K562 (cell line): Measurements from ENCODE around the gene UCHL1. TPM values are rescaled to one million over a fixed set of nuclear protein-coding genes. Genes with fewer than 3 reads are reported as not detected.
"Not testable (repeated sequence)": the region's sequence is repeated elsewhere in the genome, so short reads cannot be mapped to it uniquely, and the experiment has no call there.

Source experiments
- ATAC-seq: fragments of 200-7000 bp; cut with Tn5 transposase; 3 replicates; pipeline ENCODE4 v1.9.1; 2020; ENCODE audit warnings: moderate library complexity
- BruUV-seq: library from RNA; stranded (reverse); fragments of 400-500 nt; replicated peaks from 2 replicates; lab custom pipeline; 2021; lab: Mats Ljungman, UMichigan
- CTCF ChIA-PET: fragments of 300-600 bp; formaldehyde crosslinking; extraction: SDS; loops from one replicate; lab custom pipeline; 2021; ENCODE audit warnings: low intra/inter-chr PET ratio; lab: Yijun Ruan, JAX
- POLR2A ChIA-PET: fragments of 300-600, 350-650 bp; sonication (Branson Sonifier 250); formaldehyde crosslinking; extraction: SDS; loops from one replicate; lab custom pipeline; 2021; ENCODE audit warnings: antibody characterized with exemption, inconsistent platforms; lab: Yijun Ruan, JAX
- DNase-seq, 4 experiments: peaks; one replicate each; pipeline versions ENCODE4 v3.0.0 to v3.0.0-alpha.2; 2011 to 2018; ENCODE audit warnings: low spot score in 3 of 4, mixed read lengths in 3 of 4; ENCODE audit errors: extremely low read depth in 1 of 4
- FAIRE-seq: peaks from 2 replicates; lab custom pipeline; 2011; peaks lifted over from hg19 to GRCh38; lab: Jason Lieb, UNC
- H2AFZ ChIP-seq: 2 replicates; pipeline ENCODE4 v1.6.0; 2011; ENCODE audit warnings: low read depth, low read length, control low read depth, inconsistent platforms
- H3K27ac ChIP-seq: fragments of 200-600 bp; 3 replicates; pipeline ENCODE4 v1.8.0; 2011; ENCODE audit warnings: low read depth, mild to moderate bottlenecking, control low read depth, inconsistent platforms, low read length, moderate library complexity, mixed read lengths; ENCODE audit errors: extremely low read depth
- H3K27me3 ChIP-seq, 2 experiments: fragments of 300-600 bp in 1 of 2; 2 replicates in 1 of 2; 3 replicates in 1 of 2; pipeline versions ENCODE4 v1.6.0 to v1.8.0; 2011; ENCODE audit warnings: inconsistent platforms in 2 of 2, low read length in 2 of 2, mild to moderate bottlenecking in 1 of 2, mixed read lengths in 1 of 2, moderate library complexity in 1 of 2; ENCODE audit not compliant: control insufficient read depth in 2 of 2, insufficient read depth in 2 of 2
- H3K36me3 ChIP-seq: fragments of 300-600 bp; 3 replicates; pipeline ENCODE4 v1.8.0; 2011; ENCODE audit warnings: mild to moderate bottlenecking, low read length, inconsistent platforms; ENCODE audit not compliant: control insufficient read depth, insufficient read depth
- H3K4me1 ChIP-seq, 2 experiments: fragments of 200-600 bp in 1 of 2; replicated peaks in 1 of 2; 2 replicates in 1 of 2; 3 replicates in 1 of 2; pipeline versions ENCODE4 v1.5.1 to v1.8.0; 2011; ENCODE audit warnings: inconsistent platforms in 2 of 2, low read length in 2 of 2, mild to moderate bottlenecking in 1 of 2, mixed read lengths in 1 of 2, moderate library complexity in 1 of 2; ENCODE audit not compliant: control insufficient read depth in 2 of 2, insufficient read depth in 2 of 2
- H3K4me2 ChIP-seq: 2 replicates; pipeline ENCODE4 v1.6.1; 2011; ENCODE audit warnings: low read length, control low read depth, inconsistent platforms, mixed read lengths; ENCODE audit not compliant: insufficient read depth
- H3K4me3 ChIP-seq: fragments of 200-600 bp; sonication (generic), shearing (Covaris generic); 2 replicates; pipeline ENCODE4 v1.5.1; 2016; ENCODE audit warnings: control low read depth, inconsistent platforms
- H3K79me2 ChIP-seq: fragments of 200-600 bp; 3 replicates; pipeline ENCODE4 v1.8.0; 2011; ENCODE audit warnings: low read length, inconsistent platforms; ENCODE audit not compliant: control insufficient read depth, insufficient read depth
- H3K9ac ChIP-seq, 2 experiments: 2 replicates each; pipeline versions ENCODE4 v1.6.0 to v1.6.1; 2011; ENCODE audit warnings: low read depth in 2 of 2, low read length in 2 of 2, control low read depth in 1 of 2, inconsistent platforms in 1 of 2, mild to moderate bottlenecking in 1 of 2, mixed read lengths in 1 of 2; ENCODE audit not compliant: insufficient read depth in 1 of 2
- H3K9me1 ChIP-seq: one replicate; pipeline ENCODE4 v1.6.0; 2011; ENCODE audit warnings: inconsistent platforms, mild to moderate bottlenecking, low read length, moderate library complexity; ENCODE audit not compliant: control insufficient read depth, insufficient read depth
- H3K9me3 ChIP-seq: replicated peaks from 2 replicates; pipeline ENCODE4 v1.5.1; 2011; ENCODE audit warnings: low read depth, low read length, inconsistent platforms; ENCODE audit not compliant: control insufficient read depth, insufficient read depth
- H4K20me1 ChIP-seq: replicated peaks from 2 replicates; pipeline ENCODE4 v1.6.1; 2011; ENCODE audit warnings: low read length, inconsistent platforms, mixed read lengths; ENCODE audit not compliant: control insufficient read depth, insufficient read depth
- BCL6 ChIP-seq: fragments of 250-450 bp; sonication (Bioruptor Pico); IDR thresholded peaks from 2 replicates; pipeline ENCODE4 v1.4.0; 2020
- MAZ ChIP-seq, 2 experiments: fragments of 450-650 bp in 1 of 2; sonication (generic) in 1 of 2; formaldehyde crosslinking; IDR thresholded peaks in 1 of 2; conservative IDR thresholded peaks in 1 of 2; 2 replicates each; pipeline versions ENCODE4 v1.4.0 to v1.5.0; 2020; ENCODE audit warnings: mild to moderate bottlenecking in 1 of 2, missing genetic modification reagents in 1 of 2
- RFX7 ChIP-seq: fragments of 250-450 bp; sonication (Bioruptor Pico); IDR thresholded peaks from 2 replicates; pipeline ENCODE4 v1.5.1; 2021; ENCODE audit warnings: mild to moderate bottlenecking
- WGBS: fragments of 100-300 bp; shearing (Covaris generic); methylation state at CpG from one replicate; pipeline ENCODE4 v1.1.6; 2016; ENCODE audit warnings: low coverage, mixed read lengths; ENCODE audit not compliant: insufficient coverage; ENCODE audit errors: missing lambda C conversion rate; 5-methylcytosine and 5-hydroxymethylcytosine counted together
- in situ Hi-C: fragments of 300-500 bp; cut with MboI; formaldehyde crosslinking; loops from 4 replicates; pipeline ENCODE4 v1.15.0; 2018; ENCODE audit warnings: inconsistent platforms, mixed read lengths
- intact Hi-C: fragments of 100-400 bp; cut with micrococcal nuclease; formaldehyde crosslinking; loops from 2 replicates; pipeline ENCODE4 v1.14.2; 2022
- polyA plus RNA-seq, 8 experiments: library from polyadenylated mRNA; depleted of rRNA in 4 of 8; stranded (reverse) in 5 of 8; unstranded in 3 of 8; fragments of >200 nt; fragmentation: Nextera tagmentation in 2 of 8; fragmentation: Illumina TruSeq in 1 of 8; extraction: Ambion mirVana in 2 of 8; extraction: Trizol in 1 of 8; gene quantifications; 2 replicates each; pipeline versions ENCODE4 v1.2.1 to v1.2.3, GENCODE V29; 2011 to 2014; ENCODE audit warnings: inconsistent platforms in 1 of 8, missing spikeins in 1 of 8
- small RNA-seq: library from RNA; depleted of rRNA; stranded (forward); fragments of <200 nt; gene quantifications from one replicate; pipeline ENCODE3, GENCODE V24; 2014
- total RNA-seq, 7 experiments: library from RNA; depleted of rRNA in 6 of 7; stranded (reverse); fragments of >200 nt in 6 of 7; fragmentation: Illumina TruSeq in 2 of 7; extraction: Trizol in 2 of 7; gene quantifications; 2 replicates each; pipeline versions ENCODE4 v1.2.1 to v1.2.3, GENCODE V29; 2011 to 2021; ENCODE audit warnings: low replicate concordance in 1 of 7

The UCHL1 gene
- total and polyA plus RNA-seq, 9 of the 15 experiments (the other 6 are each of a cell fraction or from before 2014, with no cell fraction given): 0.42 TPM; not detected in 8

GRCh38 chr4:41308398-41308797 is 51.7 kb downstream of the UCHL1 start (continued):
- no peak for TF ChIP-seq MAZ (CRISPR knock-in tag; conservative IDR thresholded peaks at IDR 0.05 in 1 of 2, IDR thresholded peaks at IDR 0.05 in 1 of 2)

DNA sequence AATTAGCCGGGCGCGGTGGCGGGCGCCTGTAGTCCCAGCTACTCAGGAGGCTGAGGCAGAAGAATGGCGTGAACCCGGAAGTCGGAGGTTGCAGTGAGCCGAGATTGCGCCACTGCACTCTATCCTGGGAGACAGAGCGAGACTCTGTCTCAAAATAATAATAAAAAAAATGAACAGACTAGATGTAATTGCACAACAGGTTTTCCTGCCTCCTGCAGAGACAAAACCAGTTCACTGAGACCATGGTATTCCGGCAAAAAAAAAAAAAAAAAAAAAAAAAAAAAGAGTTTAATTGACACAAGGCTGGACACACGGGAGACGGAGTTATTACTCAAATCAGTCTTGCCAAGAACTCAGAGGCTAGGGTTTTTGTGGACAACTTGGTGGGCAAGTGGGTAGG is 58.7 kb downstream of the UCHL1 start:
- DNase-seq, H3K4me1 ChIP-seq, H3K27me3 ChIP-seq, H3K9me3 ChIP-seq, H3K4me2 ChIP-seq, H3K36me3 ChIP-seq, FAIRE-seq, H3K9me1 ChIP-seq, BruUV-seq, CTCF ChIA-PET, H3K9ac ChIP-seq, in situ Hi-C loops, H3K4me3 ChIP-seq, H3K79me2 ChIP-seq, POLR2A ChIA-PET, intact Hi-C loops, H2AFZ ChIP-seq, H3K27ac ChIP-seq, H4K20me1 ChIP-seq, ATAC-seq: not testable (repeated sequence)
- WGBS: 1% methylated on average over 13 of the region's 14 CpGs

GRCh38 chr4:41315862-41316261 is 59.1 kb downstream of the UCHL1 start:
- TF ChIP-seq RFX7 (CRISPR knock-in tag) (no peak), BCL6 (CRISPR knock-in tag) (no peak)
- Histone ChIP-seq H3K4me2 (no peak overlapping the region), H4K20me1 (no peaks in the 10 kb centered on the region), H3K9me1 (no peaks in the 10 kb centered on the region), H3K9me3 (no peaks in the 10 kb centered on the region), H3K4me1 (no peaks in the 10 kb centered on the region), H3K79me2 (no peaks in the 10 kb centered on the region), H3K27ac (no peak overlapping the region), H3K9ac (no peak overlapping the region), H3K27me3 (no peaks in the 10 kb centered on the region), H2AFZ (no peak overlapping the region), H3K36me3 (no peaks in the 10 kb centered on the region), H3K4me3 (no peak overlapping the region)
- no peak for ATAC-seq
- in situ Hi-C loops: no loop called here
- no peak for FAIRE-seq
- no peak for DNase-seq
- ChIA-PET CTCF (no interaction called here), POLR2A (no interaction called here)
- no TSS peak for BruUV-seq
- intact Hi-C loops: no loop called here
- WGBS: 0% methylated on average over 1 of the region's 1 CpG

Small RNA genes lying within 50 kb of the gene (small RNA-seq; reads per million reads assigned to genes)
- gene RF00019: not detected

Other genes starting within 250 kb of the UCHL1 start
- 1.4 and 2.4 TPM in 2 replicates for gene APBB2, start 42.4 kb upstream of the UCHL1 start, total RNA-seq (2014; rRNA removed)
- gene APBB2, start 42.4 kb upstream of the UCHL1 start, total RNA-seq (2014; rRNA removed; fragmentation: Illumina TruSeq; extraction: Trizol): 1.7 and 1.9 TPM in 2 replicates
- 1.5 and 1.8 TPM in 2 replicates for gene APBB2, start 42.4 kb upstream of the UCHL1 start, total RNA-seq (2015; rRNA removed; fragmentation: Illumina TruSeq; extraction: Trizol)
- gene APBB2, start 42.4 kb upstream of the UCHL1 start, total RNA-seq (2021): 2.1 TPM in 2 replicates
- gene APBB2, start 42.4 kb upstream of the UCHL1 start, polyA plus RNA-seq (2011; rRNA removed): 0.20 and 0.24 TPM in 2 replicates
- 1.4 and 2.0 TPM in 2 replicates for gene APBB2, start 42.4 kb upstream of the UCHL1 start, polyA plus RNA-seq (2014; fragmentation: Illumina TruSeq; extraction: Trizol)
- gene APBB2, start 42.4 kb upstream of the UCHL1 start, polyA plus RNA-seq (2014; fragmentation: Nextera tagmentation; extraction: Ambion mirVana): under 1 TPM; 0.08 to 0.24 TPM
- 0.73 and 0.90 TPM in 2 replicates for gene APBB2, start 42.4 kb upstream of the UCHL1 start, polyA plus RNA-seq (2014; rRNA removed)